Stomach (tissue), 19 donors: Measurements from ENCODE around the gene FETUB. TPM values are rescaled to one million over a fixed set of nuclear protein-coding genes. Genes with fewer than 3 reads are reported as not detected.

Source experiments
- DNase-seq, 2 donors: peaks; one replicate each; pipeline versions ENCODE4 v3.0.0 to v3.0.0-alpha.2; 2013 to 2019
- H3K27ac ChIP-seq, 5 donors: fragments of 200-600 bp in 4 of 5; sonication (generic) in 4 of 5; one replicate each; pipeline ENCODE4 v1.5.1; 2013 to 2019; ENCODE audit warnings: mild to moderate bottlenecking in 1 of 5, moderate library complexity in 1 of 5
- H3K27me3 ChIP-seq, 3 donors: fragments of 200-600 bp; sonication (generic); one replicate each; pipeline ENCODE4 v1.5.1; 2017 to 2019; ENCODE audit warnings: mixed run types in 1 of 3
- H3K36me3 ChIP-seq, 4 donors: fragments of 200-600 bp; sonication (generic); 1 replicate in 3 of 4; 2 replicates in 1 of 4; pipeline ENCODE4 v1.5.1; 2016 to 2019
- H3K4me1 ChIP-seq, 4 donors: fragments of 200-600 bp; sonication (generic); one replicate each; pipeline ENCODE4 v1.5.1; 2016 to 2019
- H3K4me3 ChIP-seq, 4 donors: fragments of 200-600 bp; sonication (generic) in 3 of 4; one replicate each; pipeline ENCODE4 v1.5.1; 2016 to 2019; ENCODE audit warnings: mild to moderate bottlenecking in 1 of 4
- H3K9me3 ChIP-seq, 4 donors: fragments of 200-600 bp; sonication (generic); one replicate each; pipeline ENCODE4 v1.5.1; 2016 to 2019
- EP300 ChIP-seq: sonication (generic); formaldehyde crosslinking; IDR thresholded peaks from one replicate; pipeline ENCODE4 v1.6.1; 2017; ENCODE audit warnings: antibody characterized with exemption
- POLR2A ChIP-seq, 4 donors: fragments of 450-650 bp; IDR thresholded peaks; one replicate each; pipeline ENCODE4 v1.6.1; 2016; ENCODE audit warnings: antibody characterized with exemption in 4 of 4, control low read depth in 2 of 4, mild to moderate bottlenecking in 1 of 4, moderate library complexity in 1 of 4
- POLR2AphosphoS5 ChIP-seq, 3 donors: sonication (generic); formaldehyde crosslinking; IDR thresholded peaks; one replicate each; pipeline ENCODE4 v1.6.1; 2016; ENCODE audit warnings: antibody characterized with exemption in 3 of 3
- WGBS, 5 donors: extraction: QIAGEN DNeasy Blood & Tissue Kit in 3 of 5; methylation state at CpG; one replicate each; pipeline versions ENCODE4 v1.1.5 to v1.1.7; 2013 to 2018; 5-methylcytosine and 5-hydroxymethylcytosine counted together
- intact Hi-C: fragments of 100-400 bp; cut with DNase I; formaldehyde crosslinking; loops from one replicate; pipeline ENCODE4 v1.15.1; 2023; ENCODE audit warnings: low total_unique reads
- long read RNA-seq, 10 donors: transcript quantifications; one replicate each; lab custom pipeline, GENCODE V29; 2026
- polyA plus RNA-seq, 3 donors: library from polyadenylated mRNA; stranded (reverse); fragments of 200-250 nt; gene quantifications; one replicate each; pipeline ENCODE4 v1.2.3, GENCODE V29; 2013
- total RNA-seq, 5 donors: library from RNA; depleted of rRNA; stranded (reverse); fragments of >200 nt; gene quantifications; one replicate each; pipeline versions ENCODE4 v1.1.0 to v1.2.3, GENCODE V29; 2014 to 2016
- TF ChIP-seq, protein P1 (sequence below), 7 experiments: fragments of 450-650 bp in 4 of 7; fragments of 200-600 bp in 3 of 7; sonication (generic) in 3 of 7; IDR thresholded peaks; one replicate each; pipeline ENCODE4 v1.5.1; 2016 to 2019; ENCODE audit warnings: antibody characterized with exemption in 7 of 7, control low read depth in 2 of 7, mild to moderate bottlenecking in 1 of 7
- donor health status: healthy with polysubstance abuse.
- donor health status: Bipolar disorder and iron deficiency.
- donor health status: healthy.

Gene FETUB, protein sequence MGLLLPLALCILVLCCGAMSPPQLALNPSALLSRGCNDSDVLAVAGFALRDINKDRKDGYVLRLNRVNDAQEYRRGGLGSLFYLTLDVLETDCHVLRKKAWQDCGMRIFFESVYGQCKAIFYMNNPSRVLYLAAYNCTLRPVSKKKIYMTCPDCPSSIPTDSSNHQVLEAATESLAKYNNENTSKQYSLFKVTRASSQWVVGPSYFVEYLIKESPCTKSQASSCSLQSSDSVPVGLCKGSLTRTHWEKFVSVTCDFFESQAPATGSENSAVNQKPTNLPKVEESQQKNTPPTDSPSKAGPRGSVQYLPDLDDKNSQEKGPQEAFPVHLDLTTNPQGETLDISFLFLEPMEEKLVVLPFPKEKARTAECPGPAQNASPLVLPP
- total RNA-seq (not detected), polyA plus RNA-seq (under 1 TPM in 1 of 3 donors, not detected in 2; 0.63 TPM)
- long read RNA-seq, donor 1 = 0 reads
- long read RNA-seq, donor 2 = 0 reads
- long read RNA-seq, donor 3 = 0 reads
- long read RNA-seq, donor 4 = 0 reads
- long read RNA-seq, donor 5 = 0 reads
- long read RNA-seq, donor 6 = 0 reads
- long read RNA-seq, donor 7 = 0 reads
- long read RNA-seq, donor 8 = 0 reads
- long read RNA-seq, donor 9 = 0 reads
- long read RNA-seq, donor 10 = 0 reads

DNA sequence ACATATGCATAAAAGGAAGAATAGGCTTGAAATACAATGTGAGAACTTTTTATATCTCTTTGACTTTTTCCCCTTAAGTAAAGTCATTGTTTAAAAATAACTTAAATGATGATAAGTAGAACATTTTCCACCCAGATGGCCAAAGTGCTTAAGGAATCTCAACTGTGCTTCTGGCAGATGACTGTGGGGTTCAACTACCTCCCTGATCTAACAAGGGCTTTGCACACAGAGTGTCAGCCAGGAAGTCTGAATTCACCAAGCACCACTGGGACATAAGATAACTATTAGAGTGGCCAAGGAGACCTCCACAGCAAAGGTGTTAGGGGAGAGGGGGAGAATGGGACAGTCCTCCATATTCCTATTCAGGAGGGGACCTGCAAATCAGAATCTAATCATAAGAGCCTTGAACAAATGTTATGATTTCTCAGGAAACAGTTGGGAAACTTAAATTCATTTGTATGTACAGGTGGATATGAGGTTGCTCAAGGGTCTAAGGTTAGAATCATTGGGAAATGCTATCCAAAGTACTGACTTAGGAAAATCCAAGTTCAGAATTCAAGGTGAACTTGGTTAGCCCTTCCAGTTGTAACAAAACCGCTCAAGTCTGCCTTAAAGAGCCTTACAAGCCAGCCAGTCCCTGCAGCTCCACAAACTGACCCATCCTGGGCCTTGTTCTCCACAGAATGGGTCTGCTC, at the start of gene FETUB:
Gene FETUB, plus strand, starts transcription at position 622 of the 695 bp plus-strand sequence. Its CDS starts 62 bp downstream, at position 684.
- no peak within 1 kb of the TSS for H3K27ac ChIP-seq
- H3K4me3 ChIP-seq = no peak within 1 kb of the TSS
- TF ChIP-seq, protein P1, sequence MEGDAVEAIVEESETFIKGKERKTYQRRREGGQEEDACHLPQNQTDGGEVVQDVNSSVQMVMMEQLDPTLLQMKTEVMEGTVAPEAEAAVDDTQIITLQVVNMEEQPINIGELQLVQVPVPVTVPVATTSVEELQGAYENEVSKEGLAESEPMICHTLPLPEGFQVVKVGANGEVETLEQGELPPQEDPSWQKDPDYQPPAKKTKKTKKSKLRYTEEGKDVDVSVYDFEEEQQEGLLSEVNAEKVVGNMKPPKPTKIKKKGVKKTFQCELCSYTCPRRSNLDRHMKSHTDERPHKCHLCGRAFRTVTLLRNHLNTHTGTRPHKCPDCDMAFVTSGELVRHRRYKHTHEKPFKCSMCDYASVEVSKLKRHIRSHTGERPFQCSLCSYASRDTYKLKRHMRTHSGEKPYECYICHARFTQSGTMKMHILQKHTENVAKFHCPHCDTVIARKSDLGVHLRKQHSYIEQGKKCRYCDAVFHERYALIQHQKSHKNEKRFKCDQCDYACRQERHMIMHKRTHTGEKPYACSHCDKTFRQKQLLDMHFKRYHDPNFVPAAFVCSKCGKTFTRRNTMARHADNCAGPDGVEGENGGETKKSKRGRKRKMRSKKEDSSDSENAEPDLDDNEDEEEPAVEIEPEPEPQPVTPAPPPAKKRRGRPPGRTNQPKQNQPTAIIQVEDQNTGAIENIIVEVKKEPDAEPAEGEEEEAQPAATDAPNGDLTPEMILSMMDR (IDR thresholded peaks at IDR 0.05) = no peak
- TF ChIP-seq EP300 = no peak
- no peak for TF ChIP-seq POLR2A (IDR thresholded peaks at IDR 0.05)
- TF ChIP-seq POLR2AphosphoS5 (IDR thresholded peaks at IDR 0.05) = no peak
- DNase-seq = no peak
- no peaks in the 10 kb centered on the region for H3K36me3 ChIP-seq
- no peaks in the 10 kb centered on the region for H3K9me3 ChIP-seq
- H3K4me1 ChIP-seq = no peaks in the 10 kb centered on the region
- H3K27me3 ChIP-seq = peaks cover 0 to 15% (median 0%) of the 10 kb centered on the region in 3 donors
- 80 to 93% (median 82%) methylated on average over 1 of the region's 1 CpG for WGBS, 5 donors
- intact Hi-C loops = no loop called here

DNA sequence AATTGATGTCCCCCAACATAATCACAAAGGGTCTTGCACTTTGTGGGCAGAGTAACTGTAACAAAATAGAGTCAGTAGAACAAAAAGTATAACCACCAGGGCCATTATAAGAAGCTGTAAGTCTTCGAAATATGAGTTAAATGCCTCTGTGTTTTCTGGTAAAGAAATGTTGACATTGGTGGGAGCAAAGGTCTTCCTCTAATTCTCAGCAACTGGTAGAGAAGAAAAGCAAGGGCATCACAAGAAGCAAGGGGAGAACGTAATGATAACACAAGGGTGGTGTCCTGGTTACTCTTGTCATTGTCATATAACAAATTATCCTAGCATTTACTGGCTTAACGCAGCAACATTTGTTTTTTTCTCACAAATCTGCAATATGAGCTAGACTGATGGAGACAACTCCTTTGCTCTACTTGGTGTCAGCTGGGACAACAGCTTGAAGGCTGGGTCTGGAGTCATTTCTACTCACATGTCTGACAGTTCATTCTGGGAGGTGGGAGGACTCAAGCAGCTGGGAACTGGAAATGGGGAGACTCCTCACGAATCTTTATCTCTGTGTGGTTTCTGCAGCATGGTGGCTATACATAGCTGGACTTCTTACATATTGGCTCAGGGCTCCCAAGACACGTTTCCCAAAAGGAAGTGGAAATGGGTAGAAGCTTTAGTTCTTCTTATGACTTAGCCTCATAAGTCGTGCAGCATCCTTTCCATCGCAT, 49.5 kb upstream of the FETUB start:
- H3K9me3 ChIP-seq = no peaks in the 10 kb centered on the region
- DNase-seq = no peak
- H3K4me1 ChIP-seq = peaks cover 0 to 11% (median 0%) of the 10 kb centered on the region in 4 donors
- H3K27ac ChIP-seq = peak overlapping the region in 1 of 5 donors; percentile 52
- no peak overlapping the region for H3K4me3 ChIP-seq
- H3K36me3 ChIP-seq = peaks cover 0 to 14% (median 6%) of the 10 kb centered on the region in 4 donors
- intact Hi-C loops = no loop called here
- no peaks in the 10 kb centered on the region for H3K27me3 ChIP-seq
- 62 to 68% (median 67%) methylated on average over 7 of the region's 7 CpGs for WGBS, 5 donors
- TF ChIP-seq, protein P1 (IDR thresholded peaks at IDR 0.05) = no peak
- TF ChIP-seq EP300 (no peak), POLR2AphosphoS5 (IDR thresholded peaks at IDR 0.05) (no peak), POLR2A (IDR thresholded peaks at IDR 0.05) (no peak)

DNA sequence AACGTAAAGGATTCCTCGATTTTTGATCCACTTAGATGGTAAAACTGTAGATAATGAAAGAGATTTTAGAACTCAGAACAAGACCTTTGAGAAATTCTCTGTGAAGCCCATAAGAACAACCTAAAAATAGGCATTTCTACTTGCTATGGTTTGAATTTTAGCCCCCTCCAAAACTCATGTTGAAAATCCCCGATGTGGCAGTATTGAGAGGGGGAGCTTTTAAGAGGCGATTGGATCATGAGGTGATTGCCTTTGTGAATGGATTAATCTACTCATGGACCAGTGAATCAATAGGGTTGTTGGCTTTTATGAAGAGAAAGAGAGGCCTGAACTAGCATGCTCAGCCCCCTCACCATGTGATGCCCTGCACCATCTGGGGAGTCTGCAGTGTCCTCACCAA, 47.5 kb upstream of the FETUB start:
- WGBS, 5 donors = 86 to 99% (median 93%) methylated on average over 4 of the region's 4 CpGs
- DNase-seq = no peak
- intact Hi-C loops = no loop called here
- peaks cover 0 to 11% (median 0%) of the 10 kb centered on the region in 4 donors for H3K4me1 ChIP-seq
- no peak overlapping the region for H3K27ac ChIP-seq
- TF ChIP-seq POLR2AphosphoS5 (IDR thresholded peaks at IDR 0.05) (no peak), POLR2A (IDR thresholded peaks at IDR 0.05) (no peak), EP300 (no peak)
- TF ChIP-seq, protein P1 (IDR thresholded peaks at IDR 0.05) = no peak
- no peaks in the 10 kb centered on the region for H3K36me3 ChIP-seq
- H3K27me3 ChIP-seq = no peaks in the 10 kb centered on the region
- H3K9me3 ChIP-seq = no peaks in the 10 kb centered on the region
- H3K4me3 ChIP-seq = no peak overlapping the region

DNA sequence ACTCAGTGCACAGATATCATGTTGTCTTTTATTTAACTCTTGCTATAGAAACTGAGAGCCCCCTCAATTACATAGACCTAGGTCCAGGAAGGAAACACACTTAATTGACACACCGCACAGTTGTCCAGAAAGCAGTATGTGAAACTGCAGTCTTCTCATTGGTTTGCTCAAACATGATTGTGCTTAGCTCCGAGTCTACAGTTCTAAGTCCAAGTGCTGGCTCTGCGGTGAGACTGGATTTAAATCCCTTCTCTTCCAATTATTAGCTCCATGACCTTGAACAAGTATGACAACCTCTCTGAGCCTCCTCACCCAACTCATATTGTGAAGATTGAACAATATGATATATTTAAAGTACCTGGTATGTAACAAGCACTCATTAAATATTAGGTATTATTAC, 46.3 kb upstream of the FETUB start:
- intact Hi-C loops = no loop called here
- Histone ChIP-seq H3K27ac (no peak overlapping the region), H3K4me3 (no peak overlapping the region), H3K27me3 (no peaks in the 10 kb centered on the region), H3K36me3 (no peaks in the 10 kb centered on the region), H3K4me1 (peaks cover 0 to 4% (median 0%) of the 10 kb centered on the region in 4 donors), H3K9me3 (no peaks in the 10 kb centered on the region)
- TF ChIP-seq, protein P1 (IDR thresholded peaks at IDR 0.05) = no peak
- TF ChIP-seq POLR2AphosphoS5 (IDR thresholded peaks at IDR 0.05) (no peak), POLR2A (IDR thresholded peaks at IDR 0.05) (no peak), EP300 (no peak)
- DNase-seq = no peak
- 82 to 92% (median 84%) methylated on average over 3 of the region's 3 CpGs for WGBS, 5 donors
